Dendritic cell treated with granulocyte-macrophage colony-stimulating factor and Interleukin-4, amounts not matched to agents 40 ng/mL and 50 ng/mL, for 4 days (primary cell): ENCODE data around the gene TBX2.
"Not testable (repeated sequence)": the region's sequence is repeated elsewhere in the genome, so short reads cannot be mapped to it uniquely, and the experiment has no call there.

Source experiments
- H3K27ac Mint-ChIP-seq: one replicate; pipeline ENCODE4 v1.8.0; 2022; ENCODE audit warnings: mild to moderate bottlenecking, mixed read lengths
- H3K27me3 Mint-ChIP-seq: one replicate; pipeline ENCODE4 v1.8.0; 2022; ENCODE audit warnings: mild to moderate bottlenecking, mixed read lengths
- H3K36me3 Mint-ChIP-seq: one replicate; pipeline ENCODE4 v1.8.0; 2022; ENCODE audit warnings: low read depth, mixed read lengths
- H3K4me1 Mint-ChIP-seq: one replicate; pipeline ENCODE4 v1.8.0; 2022; ENCODE audit warnings: low read depth, mixed read lengths
- H3K4me3 Mint-ChIP-seq: one replicate; pipeline ENCODE4 v1.8.0; 2022; ENCODE audit warnings: mild to moderate bottlenecking, moderate library complexity, mixed read lengths
- H3K9me3 Mint-ChIP-seq: one replicate; pipeline ENCODE4 v1.8.0; 2022; ENCODE audit warnings: mixed read lengths
- intact Hi-C: fragments of 100-400 bp; cut with micrococcal nuclease; formaldehyde crosslinking; loops from one replicate; pipeline ENCODE4 v1.15.0; 2022

Gene TBX2

GRCh38 chr17:61425682-61426481 lies 26.2 kb downstream of the TBX2 start:
- no peak overlapping the region for H3K4me3 Mint-ChIP-seq
- intact Hi-C loops: no loop called here
- H3K27ac Mint-ChIP-seq: no peak overlapping the region
- peaks cover 51% of the 10 kb centered on the region for H3K27me3 Mint-ChIP-seq
- H3K9me3 Mint-ChIP-seq: no peaks in the 10 kb centered on the region
- H3K4me1 Mint-ChIP-seq: no peaks in the 10 kb centered on the region
- H3K36me3 Mint-ChIP-seq: no peaks in the 10 kb centered on the region

GRCh38 chr17:61426482-61427304 lies 27.1 kb downstream of the TBX2 start:
- H3K4me3 Mint-ChIP-seq: no peak overlapping the region
- H3K36me3 Mint-ChIP-seq: no peaks in the 10 kb centered on the region
- intact Hi-C loops: no loop called here
- no peaks in the 10 kb centered on the region for H3K9me3 Mint-ChIP-seq
- no peaks in the 10 kb centered on the region for H3K4me1 Mint-ChIP-seq
- H3K27ac Mint-ChIP-seq: no peak overlapping the region
- H3K27me3 Mint-ChIP-seq: peaks cover 49% of the 10 kb centered on the region

- Mint-ChIP-seq H3K27me3 (peaks cover 47% of the 10 kb centered on the region), H3K9me3 (no peaks in the 10 kb centered on the region), H3K36me3 (no peaks in the 10 kb centered on the region), H3K27ac (no peak overlapping the region), H3K4me1 (no peaks in the 10 kb centered on the region), H3K4me3 (no peak overlapping the region)
- intact Hi-C loops: no loop called here
These were observed 27.9 kb downstream of the TBX2 start for GRCh38 chr17:61427567-61427966.

GRCh38 chr17:61429274-61429673 lies 29.6 kb downstream of the TBX2 start:
- Mint-ChIP-seq H3K27ac (no peak overlapping the region), H3K4me1 (no peaks in the 10 kb centered on the region), H3K4me3 (no peak overlapping the region), H3K36me3 (no peaks in the 10 kb centered on the region), H3K9me3 (no peaks in the 10 kb centered on the region), H3K27me3 (peaks cover 51% of the 10 kb centered on the region)
- intact Hi-C loops: no loop called here

GRCh38 chr17:61429831-61430230 lies 30.2 kb downstream of the TBX2 start:
- H3K27ac Mint-ChIP-seq, H3K4me3 Mint-ChIP-seq, H3K4me1 Mint-ChIP-seq, H3K36me3 Mint-ChIP-seq, H3K9me3 Mint-ChIP-seq, intact Hi-C loops: not testable (repeated sequence)
- peaks cover 52% of the 10 kb centered on the region for H3K27me3 Mint-ChIP-seq

- intact Hi-C loops: no loop called here
- Mint-ChIP-seq H3K27me3 (peaks cover 44% of the 10 kb centered on the region), H3K4me1 (no peaks in the 10 kb centered on the region), H3K4me3 (no peak overlapping the region), H3K27ac (no peak overlapping the region), H3K36me3 (no peaks in the 10 kb centered on the region), H3K9me3 (peaks cover 2% of the 10 kb centered on the region)
These were observed 32.1 kb downstream of the TBX2 start for GRCh38 chr17:61431594-61432311.

DNA sequence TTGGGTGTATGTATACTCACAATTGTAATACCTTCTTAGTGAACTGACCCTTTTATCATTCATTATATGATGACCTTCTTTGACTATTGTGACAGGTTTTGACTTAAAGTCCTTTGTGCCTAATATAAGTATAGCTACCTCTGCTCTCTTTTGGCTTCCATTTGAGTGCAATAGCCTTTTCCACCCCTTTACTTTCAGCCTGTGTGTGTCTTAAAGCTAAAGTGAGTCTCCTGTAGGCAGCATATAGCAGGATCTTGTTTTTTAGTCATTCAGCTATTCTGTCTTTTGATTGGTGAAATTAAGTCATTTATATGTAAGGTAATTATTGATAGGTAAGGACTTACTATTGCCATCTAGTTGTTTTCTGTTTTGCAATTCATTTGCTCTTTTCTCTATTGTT lies 36.6 kb downstream of the TBX2 start:
- Mint-ChIP-seq H3K4me3 (no peak overlapping the region), H3K4me1 (no peaks in the 10 kb centered on the region), H3K27me3 (peaks cover 59% of the 10 kb centered on the region), H3K36me3 (no peaks in the 10 kb centered on the region), H3K9me3 (peaks cover 14% of the 10 kb centered on the region), H3K27ac (no peak overlapping the region)
- intact Hi-C loops: no loop called here

DNA sequence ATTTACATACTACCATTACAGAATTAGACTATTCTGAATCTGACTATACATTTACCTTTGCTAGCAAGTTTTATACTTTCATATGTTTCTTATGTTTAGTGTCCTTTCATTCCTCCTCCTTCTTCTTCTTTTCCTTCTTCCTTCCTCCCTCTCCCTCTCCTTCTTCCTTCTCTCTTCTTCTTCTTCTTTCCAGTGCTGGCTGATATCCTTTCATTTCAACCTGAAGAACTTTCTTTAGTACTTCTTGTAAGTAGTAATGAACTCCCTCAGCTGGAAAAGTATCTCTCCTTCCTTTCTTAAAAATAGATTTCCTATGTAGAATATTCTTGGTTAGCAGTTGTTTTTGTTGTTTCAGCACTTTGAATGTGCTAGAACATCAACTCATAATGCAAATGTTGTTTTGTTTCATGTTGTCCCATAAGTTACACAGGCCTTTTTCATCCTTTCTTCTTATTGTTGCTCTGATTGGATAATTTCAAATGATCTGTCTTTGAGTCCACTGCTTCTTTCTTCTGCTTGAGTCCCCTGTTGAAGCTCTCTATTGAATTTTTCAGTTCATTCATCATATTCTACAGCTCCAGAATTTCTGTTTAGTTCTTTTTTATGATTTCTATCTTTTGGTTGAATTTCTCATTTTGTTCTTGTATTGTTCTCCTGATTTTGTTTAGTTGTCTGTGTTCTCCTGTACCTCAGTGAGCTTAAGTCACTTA lies 37.5 kb downstream of the TBX2 start:
- intact Hi-C loops: no loop called here
- Mint-ChIP-seq H3K4me1 (no peaks in the 10 kb centered on the region), H3K9me3 (peaks cover 14% of the 10 kb centered on the region), H3K36me3 (no peaks in the 10 kb centered on the region), H3K4me3 (no peak overlapping the region), H3K27me3 (peaks cover 60% of the 10 kb centered on the region), H3K27ac (no peak overlapping the region)

GRCh38 chr17:61440697-61441096 lies 41.1 kb downstream of the TBX2 start:
- intact Hi-C loops: no loop called here
- Mint-ChIP-seq H3K27ac (no peak overlapping the region), H3K27me3 (peaks cover 63% of the 10 kb centered on the region), H3K4me1 (no peaks in the 10 kb centered on the region), H3K4me3 (no peak overlapping the region), H3K9me3 (peaks cover 14% of the 10 kb centered on the region), H3K36me3 (no peaks in the 10 kb centered on the region)

GRCh38 chr17:61441507-61441906 lies 41.9 kb downstream of the TBX2 start:
- intact Hi-C loops, H3K4me3 Mint-ChIP-seq, H3K36me3 Mint-ChIP-seq, H3K4me1 Mint-ChIP-seq, H3K27ac Mint-ChIP-seq: not testable (repeated sequence)
- H3K9me3 Mint-ChIP-seq: peaks cover 14% of the 10 kb centered on the region
- H3K27me3 Mint-ChIP-seq: peaks cover 67% of the 10 kb centered on the region

- no peaks in the 10 kb centered on the region for H3K4me1 Mint-ChIP-seq
- no peaks in the 10 kb centered on the region for H3K36me3 Mint-ChIP-seq
- intact Hi-C loops: no loop called here
- peaks cover 69% of the 10 kb centered on the region for H3K27me3 Mint-ChIP-seq
- H3K9me3 Mint-ChIP-seq: peaks cover 6% of the 10 kb centered on the region
- H3K27ac Mint-ChIP-seq: no peak overlapping the region
- H3K4me3 Mint-ChIP-seq: no peak overlapping the region
These were observed 42.6 kb downstream of the TBX2 start for GRCh38 chr17:61442136-61442775.

DNA sequence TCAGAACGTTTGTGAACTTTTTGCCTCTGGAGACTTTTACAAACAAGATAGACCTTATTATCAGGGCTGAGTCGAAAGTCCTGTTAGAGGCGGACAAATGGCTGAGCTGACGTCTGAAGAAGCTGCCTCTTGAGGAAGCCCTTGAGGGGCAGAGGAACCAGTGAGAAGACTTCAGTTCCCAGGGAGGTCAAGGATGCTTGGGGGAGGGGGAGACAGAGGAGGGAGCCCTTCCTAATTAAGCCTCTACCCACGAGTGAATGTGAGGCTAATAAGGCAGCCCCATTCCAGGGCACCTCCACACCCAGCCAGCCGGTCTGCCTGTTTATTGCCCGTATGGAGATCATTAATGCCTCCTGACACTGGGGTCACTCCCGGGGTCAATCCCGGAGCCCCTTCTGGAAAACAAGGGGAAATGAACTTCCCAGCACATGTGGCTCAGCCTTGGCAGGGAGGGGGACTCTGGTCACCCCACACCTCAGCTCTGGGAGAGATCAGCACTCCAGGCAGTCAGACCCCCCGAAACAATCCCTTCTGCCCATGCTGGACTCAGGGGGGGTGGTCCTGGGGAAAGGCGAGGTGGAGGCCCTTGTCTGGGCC lies 43.3 kb downstream of the TBX2 start:
- Mint-ChIP-seq H3K4me1 (no peaks in the 10 kb centered on the region), H3K9me3 (no peaks in the 10 kb centered on the region), H3K27me3 (peaks cover 68% of the 10 kb centered on the region), H3K4me3 (no peak overlapping the region), H3K27ac (no peak overlapping the region), H3K36me3 (no peaks in the 10 kb centered on the region)
- intact Hi-C loops: no loop called here

GRCh38 chr17:61443475-61443882 lies 43.8 kb downstream of the TBX2 start:
- Mint-ChIP-seq H3K27me3 (peaks cover 67% of the 10 kb centered on the region), H3K27ac (no peak overlapping the region), H3K4me3 (no peak overlapping the region), H3K36me3 (no peaks in the 10 kb centered on the region), H3K9me3 (no peaks in the 10 kb centered on the region), H3K4me1 (no peaks in the 10 kb centered on the region)
- intact Hi-C loops: no loop called here
